RWPE1 (cell line): ENCODE data around the gene KCND3.
A peak's percentile ranks its signal among the peaks of the same experiment; 100 is the strongest.

ENCODE experiments used
- CTCF ChIA-PET: fragments of 350-600 bp; sonication (Branson Sonifier 250); formaldehyde crosslinking; extraction: SDS; loops from one replicate; lab custom pipeline; 2021; lab: Yijun Ruan, JAX
- POLR2A ChIA-PET: fragments of 400-600 bp; formaldehyde crosslinking; extraction: SDS; loops from one replicate; lab custom pipeline; 2020; ENCODE audit warnings: antibody characterized with exemption; ENCODE audit not compliant: low non-redundant PET; lab: Yijun Ruan, JAX
- DNase-seq: peaks from one replicate; pipeline ENCODE4 v3.0.0; 2012; ENCODE audit warnings: low spot score
- H3K27ac ChIP-seq: fragments of 450-650 bp; 2 replicates; pipeline ENCODE4 v1.5.1; 2017
- TF ChIP-seq, protein P1 (sequence below): fragments of 450-650 bp; conservative IDR thresholded peaks from 2 replicates; pipeline ENCODE4 v1.5.1; 2017; ENCODE audit warnings: low read depth, mild to moderate bottlenecking

KCND3 gene

DNA sequence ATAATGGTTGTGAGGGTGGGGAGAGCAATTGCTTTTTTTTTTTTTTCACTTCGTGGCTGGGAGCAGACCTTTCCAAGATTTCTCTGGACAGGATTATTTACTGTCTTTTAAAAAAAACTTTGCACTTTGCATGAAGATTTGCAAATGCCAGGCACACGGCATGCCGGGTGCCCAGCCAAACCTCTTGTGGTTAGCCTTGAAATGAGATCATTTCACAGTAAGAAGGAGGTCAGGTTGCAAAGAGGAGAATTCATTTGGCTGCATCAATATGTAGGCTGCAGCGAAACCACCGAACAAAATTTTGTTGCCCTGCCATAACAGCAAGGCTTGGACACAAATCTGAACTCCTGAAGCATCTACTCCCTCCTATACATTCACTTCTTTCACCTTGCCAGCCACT lies 36.5 kb upstream of the KCND3 start:
- no peak overlapping the region for H3K27ac ChIP-seq
- CTCF ChIA-PET = no interaction called here
- TF ChIP-seq, protein P1, sequence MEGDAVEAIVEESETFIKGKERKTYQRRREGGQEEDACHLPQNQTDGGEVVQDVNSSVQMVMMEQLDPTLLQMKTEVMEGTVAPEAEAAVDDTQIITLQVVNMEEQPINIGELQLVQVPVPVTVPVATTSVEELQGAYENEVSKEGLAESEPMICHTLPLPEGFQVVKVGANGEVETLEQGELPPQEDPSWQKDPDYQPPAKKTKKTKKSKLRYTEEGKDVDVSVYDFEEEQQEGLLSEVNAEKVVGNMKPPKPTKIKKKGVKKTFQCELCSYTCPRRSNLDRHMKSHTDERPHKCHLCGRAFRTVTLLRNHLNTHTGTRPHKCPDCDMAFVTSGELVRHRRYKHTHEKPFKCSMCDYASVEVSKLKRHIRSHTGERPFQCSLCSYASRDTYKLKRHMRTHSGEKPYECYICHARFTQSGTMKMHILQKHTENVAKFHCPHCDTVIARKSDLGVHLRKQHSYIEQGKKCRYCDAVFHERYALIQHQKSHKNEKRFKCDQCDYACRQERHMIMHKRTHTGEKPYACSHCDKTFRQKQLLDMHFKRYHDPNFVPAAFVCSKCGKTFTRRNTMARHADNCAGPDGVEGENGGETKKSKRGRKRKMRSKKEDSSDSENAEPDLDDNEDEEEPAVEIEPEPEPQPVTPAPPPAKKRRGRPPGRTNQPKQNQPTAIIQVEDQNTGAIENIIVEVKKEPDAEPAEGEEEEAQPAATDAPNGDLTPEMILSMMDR = no peak
- POLR2A ChIA-PET = no interaction called here
- DNase-seq = no peak

DNA sequence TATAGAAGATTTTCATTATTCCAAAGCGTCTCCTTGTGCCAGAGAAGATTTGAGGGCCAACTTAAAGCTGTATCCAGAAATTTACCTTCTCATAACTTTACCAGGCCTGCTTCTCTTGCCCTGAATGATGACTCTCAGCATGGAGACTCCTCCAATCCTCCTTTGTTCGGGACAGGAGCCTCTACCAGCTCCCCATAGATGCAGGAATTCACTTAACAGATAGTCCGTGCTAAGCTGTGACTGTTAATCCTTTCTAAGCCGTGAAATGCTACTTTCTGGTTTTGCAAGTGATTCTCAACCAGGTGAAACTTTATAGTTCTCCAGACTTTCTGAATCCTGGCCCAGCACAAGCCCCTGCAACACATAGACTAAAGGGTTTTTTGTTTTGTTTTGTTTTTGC lies 31.8 kb upstream of the KCND3 start:
- CTCF ChIA-PET = no interaction called here
- no peak for DNase-seq
- TF ChIP-seq, protein P1 = no peak
- H3K27ac ChIP-seq = no peak overlapping the region
- POLR2A ChIA-PET = no interaction called here

DNA sequence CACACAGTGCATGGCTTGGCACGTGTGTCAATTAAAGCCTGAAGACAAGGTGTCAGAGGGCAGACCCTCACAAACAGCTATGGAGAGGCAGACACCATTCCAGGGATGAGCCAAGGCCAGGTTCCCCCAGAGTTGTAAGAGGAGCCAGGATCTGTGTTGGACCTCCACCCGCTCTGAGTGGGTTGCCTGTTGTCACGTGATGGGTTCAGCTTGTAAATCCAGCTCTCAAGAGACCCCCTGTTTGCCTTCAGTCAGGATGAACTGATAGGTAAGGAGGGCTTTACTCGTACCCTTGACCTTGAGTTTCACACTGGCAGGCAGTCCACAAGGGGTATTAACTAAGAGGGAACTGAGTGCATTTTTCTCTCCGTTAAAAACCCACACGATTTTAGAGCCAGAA lies 27.7 kb upstream of the KCND3 start:
- ChIA-PET CTCF (no interaction called here), POLR2A (no interaction called here)
- TF ChIP-seq, protein P1 = no peak
- no peak overlapping the region for H3K27ac ChIP-seq
- no peak for DNase-seq

DNA sequence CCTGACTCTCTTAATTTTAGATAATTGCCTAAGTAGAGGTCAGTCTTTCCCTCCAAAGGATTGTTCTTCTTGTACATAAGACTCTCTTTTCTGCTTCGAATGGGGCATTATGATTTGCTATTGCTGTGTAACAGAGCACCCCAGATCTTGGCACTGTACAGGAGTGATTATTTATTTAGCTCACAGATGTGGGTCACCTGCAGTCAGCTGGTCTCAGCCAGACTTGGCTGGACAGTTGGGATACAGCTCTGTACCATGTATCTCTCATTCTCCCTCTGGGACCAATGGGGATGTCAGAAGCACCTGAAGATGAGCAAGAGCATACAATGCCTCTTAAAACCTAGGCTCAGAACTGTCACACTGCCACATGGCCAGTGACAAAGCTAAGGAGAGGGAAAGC lies 23.4 kb upstream of the KCND3 start:
- no peak for DNase-seq
- POLR2A ChIA-PET = no interaction called here
- no peak overlapping the region for H3K27ac ChIP-seq
- TF ChIP-seq, protein P1 = no peak
- CTCF ChIA-PET = interaction anchor here (0.6 kb wide), 1 partner anchor 346 kb away, joined by 3 read pairs; no protein-coding TSS in a partner anchor

DNA sequence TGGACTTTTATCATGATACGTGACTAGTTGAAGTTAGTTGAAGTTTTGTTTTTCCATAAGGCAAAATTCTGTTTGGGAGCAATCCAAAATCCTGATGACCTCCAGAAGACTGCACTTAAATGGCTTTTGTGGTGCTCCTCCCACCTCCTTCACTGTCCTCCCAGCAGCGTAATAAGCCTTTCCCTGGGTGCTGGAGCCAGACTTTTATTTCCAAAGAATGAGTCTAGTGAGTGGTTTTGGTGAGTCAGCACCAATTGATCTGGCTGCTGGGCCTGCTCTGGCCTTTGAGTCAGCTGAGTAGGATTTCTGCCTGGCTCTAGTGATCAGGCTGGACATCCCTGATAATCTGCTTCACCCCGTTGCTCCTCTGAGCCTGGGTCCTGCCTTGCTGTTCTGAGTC lies 21.7 kb upstream of the KCND3 start:
- no peak overlapping the region for H3K27ac ChIP-seq
- ChIA-PET POLR2A (no interaction called here), CTCF (no interaction called here)
- TF ChIP-seq, protein P1 = no peak
- peak; percentile 26 for DNase-seq

DNA sequence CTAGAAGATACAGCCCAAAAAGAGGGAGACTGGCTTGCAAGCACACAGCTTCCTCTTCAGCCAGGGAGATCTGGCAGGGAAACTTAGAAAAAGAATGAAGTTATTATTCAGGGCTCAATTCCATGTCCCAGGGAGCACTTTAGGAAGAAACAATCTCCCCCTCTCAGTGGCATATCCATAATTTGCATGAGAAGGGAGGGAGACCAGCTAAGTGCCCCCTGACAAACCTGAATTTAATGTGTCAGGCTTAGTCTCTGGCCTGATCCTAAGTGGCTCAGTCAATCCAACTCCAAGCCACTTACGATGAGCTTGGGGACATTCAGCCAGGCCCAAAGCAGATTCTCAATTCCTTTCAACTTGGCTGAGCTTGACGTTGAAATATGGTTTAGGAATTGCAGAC lies 17.7 kb upstream of the KCND3 start:
- POLR2A ChIA-PET = no interaction called here
- no peak overlapping the region for H3K27ac ChIP-seq
- CTCF ChIA-PET = interaction anchor here (0.6 kb wide), 2 partner anchors 16 to 576 kb away, joined by 3 to 5 read pairs; no protein-coding TSS in a partner anchor
- TF ChIP-seq, protein P1 = no peak
- no peak for DNase-seq
